ENCODE measurements around the gene NRBF2. TPM values are rescaled to one million over a fixed set of nuclear protein-coding genes. Genes with fewer than 3 reads are reported as not detected.
A peak's percentile ranks its signal among the peaks of the same experiment; 100 is the strongest.

The NRBF2 gene
- total and polyA plus RNA-seq, 9 of the 15 experiments (the other 6 are each of a cell fraction or from before 2014, with no cell fraction given) = 20.8 to 52.1 (median 30.5) TPM

GRCh38 chr10:63132651-63133055 lies 475 bp upstream of the NRBF2 start (continued):
- TF ChIP-seq ESRRA (IDR thresholded peaks at IDR 0.05; ENCODE audit: borderline replicate concordance, low read depth) (no peak), NR4A1 (CRISPR knock-in tag; IDR thresholded peaks at IDR 0.05) (no peak), NR4A1 (tag; IDR thresholded peaks at IDR 0.05) (peak; percentile 68; the same call in 1 of the 2 replicates), POU5F1 (IDR thresholded peaks at IDR 0.05; ENCODE audit: borderline replicate concordance, low read depth, low read length, partially characterized antibody) (no peak), SLC30A9 (CRISPR knock-in tag; IDR thresholded peaks at IDR 0.05) (no peak), ZC3H11A (IDR thresholded peaks at IDR 0.05; ENCODE audit: low read depth, low read length) (no peak), TEAD2 (tag; IDR thresholded peaks at IDR 0.05) (no peak), CREB3L1 (IDR thresholded peaks at IDR 0.05; ENCODE audit: borderline replicate concordance, low read depth) (no peak), ZBTB12 (CRISPR knock-in tag; IDR thresholded peaks at IDR 0.05) (no peak), ILK (tag; IDR thresholded peaks at IDR 0.05; ENCODE audit: borderline replicate concordance, low read depth) (no peak), NCOA1 (IDR thresholded peaks at IDR 0.05; ENCODE audit: low read depth) (no peak), SNRNP70 (optimal IDR thresholded peaks at IDR 0.05; ENCODE audit: low read depth, low read length) (no peak), LEF1 (IDR thresholded peaks at IDR 0.05) (peak; percentile 68), TARDBP (IDR thresholded peaks at IDR 0.05) (0 out of 2 replicates have a peak, but pooled peaks have one; percentile 0), MEF2D (tag; conservative IDR thresholded peaks at IDR 0.05; ENCODE audit: low read depth) (peak; percentile 81), ZNF583 (CRISPR knock-in tag; IDR thresholded peaks at IDR 0.05) (peak; percentile 68), E2F4 (CRISPR knock-in tag; IDR thresholded peaks at IDR 0.05; ENCODE audit: low read depth) (no peak), NRF1 (conservative IDR thresholded peaks at IDR 0.05 in 1 of 2, IDR thresholded peaks at IDR 0.05 in 1 of 2) (no peak), MCM5 (IDR thresholded peaks at IDR 0.05; ENCODE audit: low read depth) (no peak), HCFC1 (IDR thresholded peaks at IDR 0.05; ENCODE audit: low read depth, low read length) (no peak)
